ENCODE results near the gene RAPGEF4.
A peak's percentile ranks its signal among the peaks of the same experiment; 100 is the strongest.

The RAPGEF4 gene

GRCh38 chr2:173075056-173075780 lies 339.6 kb downstream of the RAPGEF4 start:
- peak overlapping the region; percentile 84 to 89 for H3K4me3 ChIP-seq (ENCODE audit: low read length in 2 of 2)
- no peaks in the 10 kb centered on the region for H3K27me3 ChIP-seq (ENCODE audit: control insufficient read depth in 1 of 2, insufficient read depth in 2 of 2, low read length in 2 of 2)
- peaks cover 7% of the 10 kb centered on the region for H3K4me1 ChIP-seq (ENCODE audit: control insufficient read depth, insufficient read depth, low read length)
- peak overlapping the region; percentile 86 to 98 for H3K9ac ChIP-seq (ENCODE audit: low read length in 2 of 2)
- peak overlapping the region; percentile 88 for H3K27ac ChIP-seq (ENCODE audit: low read length)
- H3K9me3 ChIP-seq (ENCODE audit: control insufficient read depth in 2 of 2, low read length in 2 of 2) = no peaks in the 10 kb centered on the region
- H3K36me3 ChIP-seq (ENCODE audit: control insufficient read depth in 2 of 2, insufficient read depth in 2 of 2, low read length in 2 of 2) = no peaks in the 10 kb centered on the region

DNA sequence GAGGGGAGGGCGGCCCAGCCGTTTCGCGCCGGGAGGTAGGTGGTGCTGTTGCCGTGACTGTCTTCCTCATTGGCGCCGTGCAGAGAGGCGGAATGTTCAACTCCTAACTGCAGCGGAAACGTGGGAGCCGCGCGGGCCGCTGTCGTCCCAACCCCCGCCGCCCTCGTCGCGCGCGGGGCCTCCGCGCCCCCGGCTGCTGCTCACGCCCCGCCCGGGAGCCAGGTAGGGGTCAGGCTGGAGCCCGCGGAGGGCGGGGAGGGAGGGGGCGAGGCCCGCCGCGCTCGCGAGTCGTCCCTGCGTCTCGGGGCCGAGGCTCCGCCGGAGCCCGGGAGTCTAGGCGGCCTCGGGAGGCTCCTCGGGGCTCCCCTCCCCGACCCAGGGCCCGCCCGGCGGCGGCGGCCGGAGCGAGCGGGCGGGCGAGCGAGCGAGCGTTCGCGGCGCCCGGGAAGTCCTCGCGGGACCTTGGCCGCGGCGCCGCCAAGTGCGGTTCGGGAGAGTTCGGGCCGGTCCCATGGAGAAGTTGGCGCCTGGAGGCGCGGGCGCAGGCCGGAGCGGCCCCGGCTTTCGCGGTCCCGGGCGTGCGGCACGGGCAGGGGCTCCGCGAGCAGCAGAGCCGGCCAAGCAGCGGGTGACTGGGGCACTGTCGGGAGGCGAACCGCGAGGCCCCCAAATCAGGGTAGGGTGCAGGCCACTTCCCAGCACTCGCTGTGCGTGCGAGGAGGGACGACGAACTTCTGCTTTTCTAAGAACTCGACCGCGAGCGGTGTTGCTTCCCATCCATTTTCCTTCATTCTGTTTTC lies 340.3 kb downstream of the RAPGEF4 start, which contains the start of gene MAP3K20:
Gene MAP3K20 (plus strand): TSS at position 66 of the 800 bp plus-strand sequence. CDS start 15,186 bp downstream, outside the sequence.
- Histone ChIP-seq H3K4me1 (ENCODE audit: control insufficient read depth, insufficient read depth, low read length) (peaks cover 7% of the 10 kb centered on the region), H3K27me3 (ENCODE audit: control insufficient read depth in 1 of 2, insufficient read depth in 2 of 2, low read length in 2 of 2) (no peaks in the 10 kb centered on the region), H3K4me3 (ENCODE audit: low read length in 2 of 2) (peak within 1 kb of the TSS; percentile 84 to 89), H3K9me3 (ENCODE audit: control insufficient read depth in 2 of 2, low read length in 2 of 2) (no peaks in the 10 kb centered on the region), H3K36me3 (ENCODE audit: control insufficient read depth in 2 of 2, insufficient read depth in 2 of 2, low read length in 2 of 2) (no peaks in the 10 kb centered on the region), H3K9ac (ENCODE audit: low read length in 2 of 2) (peak within 1 kb of the TSS; percentile 86 to 98), H3K27ac (ENCODE audit: low read length) (peak within 1 kb of the TSS; percentile 88)

GRCh38 chr2:173076581-173077345 lies 341.1 kb downstream of the RAPGEF4 start:
- H3K9ac ChIP-seq (ENCODE audit: low read length in 2 of 2) = peak overlapping the region; percentile 86 to 98
- H3K27ac ChIP-seq (ENCODE audit: low read length) = peak overlapping the region; percentile 88
- peaks cover 7% of the 10 kb centered on the region for H3K4me1 ChIP-seq (ENCODE audit: control insufficient read depth, insufficient read depth, low read length)
- H3K4me3 ChIP-seq (ENCODE audit: low read length in 2 of 2) = peak overlapping the region; percentile 84 to 89
- no peaks in the 10 kb centered on the region for H3K27me3 ChIP-seq (ENCODE audit: control insufficient read depth in 1 of 2, insufficient read depth in 2 of 2, low read length in 2 of 2)
- no peaks in the 10 kb centered on the region for H3K36me3 ChIP-seq (ENCODE audit: control insufficient read depth in 2 of 2, insufficient read depth in 2 of 2, low read length in 2 of 2)
- no peaks in the 10 kb centered on the region for H3K9me3 ChIP-seq (ENCODE audit: control insufficient read depth in 2 of 2, low read length in 2 of 2)

GRCh38 chr2:173077506-173078177 lies 342.0 kb downstream of the RAPGEF4 start:
- Histone ChIP-seq H3K27ac (ENCODE audit: low read length) (peak overlapping the region; percentile 88), H3K4me3 (ENCODE audit: low read length in 2 of 2) (peak overlapping the region; percentile 84 to 89)

DNA sequence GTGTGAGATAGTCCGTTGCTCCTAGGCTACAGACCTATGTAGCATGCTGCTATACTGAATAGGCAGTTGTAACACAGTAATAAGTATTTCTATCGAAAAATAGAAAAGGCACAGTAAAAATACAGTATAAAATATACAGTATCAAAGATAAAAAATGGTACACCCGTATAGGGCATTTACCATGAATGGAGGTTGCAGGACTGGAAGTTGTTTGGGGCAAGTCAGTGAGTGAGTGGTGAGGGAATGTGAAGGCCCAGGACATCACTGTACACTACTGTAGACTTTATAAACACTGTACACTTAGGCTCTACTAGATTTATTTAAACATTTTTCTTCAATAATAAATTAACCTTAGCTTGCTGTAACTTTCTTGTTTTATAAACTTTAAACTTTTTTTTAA lies 343.5 kb downstream of the RAPGEF4 start:
- Histone ChIP-seq H3K36me3 (ENCODE audit: control insufficient read depth in 2 of 2, insufficient read depth in 2 of 2, low read length in 2 of 2) (no peaks in the 10 kb centered on the region), H3K9ac (ENCODE audit: low read length in 2 of 2) (peak overlapping the region in 1 of 2 donors; percentile 98), H3K9me3 (ENCODE audit: control insufficient read depth in 2 of 2, low read length in 2 of 2) (no peaks in the 10 kb centered on the region), H3K27ac (ENCODE audit: low read length) (peak overlapping the region; percentile 7), H3K27me3 (ENCODE audit: control insufficient read depth in 1 of 2, insufficient read depth in 2 of 2, low read length in 2 of 2) (no peaks in the 10 kb centered on the region), H3K4me3 (ENCODE audit: low read length in 2 of 2) (peak overlapping the region; percentile 17 to 89), H3K4me1 (ENCODE audit: control insufficient read depth, insufficient read depth, low read length) (peaks cover 15% of the 10 kb centered on the region)

More at GRCh38 chr2:173077506-173078177, 342.0 kb downstream of the RAPGEF4 start:
- Histone ChIP-seq H3K36me3 (ENCODE audit: control insufficient read depth in 2 of 2, insufficient read depth in 2 of 2, low read length in 2 of 2) (no peaks in the 10 kb centered on the region), H3K9me3 (ENCODE audit: control insufficient read depth in 2 of 2, low read length in 2 of 2) (no peaks in the 10 kb centered on the region), H3K27me3 (ENCODE audit: control insufficient read depth in 1 of 2, insufficient read depth in 2 of 2, low read length in 2 of 2) (no peaks in the 10 kb centered on the region), H3K9ac (ENCODE audit: low read length in 2 of 2) (peak overlapping the region; percentile 86 to 98), H3K4me1 (ENCODE audit: control insufficient read depth, insufficient read depth, low read length) (peaks cover 11% of the 10 kb centered on the region)

DNA sequence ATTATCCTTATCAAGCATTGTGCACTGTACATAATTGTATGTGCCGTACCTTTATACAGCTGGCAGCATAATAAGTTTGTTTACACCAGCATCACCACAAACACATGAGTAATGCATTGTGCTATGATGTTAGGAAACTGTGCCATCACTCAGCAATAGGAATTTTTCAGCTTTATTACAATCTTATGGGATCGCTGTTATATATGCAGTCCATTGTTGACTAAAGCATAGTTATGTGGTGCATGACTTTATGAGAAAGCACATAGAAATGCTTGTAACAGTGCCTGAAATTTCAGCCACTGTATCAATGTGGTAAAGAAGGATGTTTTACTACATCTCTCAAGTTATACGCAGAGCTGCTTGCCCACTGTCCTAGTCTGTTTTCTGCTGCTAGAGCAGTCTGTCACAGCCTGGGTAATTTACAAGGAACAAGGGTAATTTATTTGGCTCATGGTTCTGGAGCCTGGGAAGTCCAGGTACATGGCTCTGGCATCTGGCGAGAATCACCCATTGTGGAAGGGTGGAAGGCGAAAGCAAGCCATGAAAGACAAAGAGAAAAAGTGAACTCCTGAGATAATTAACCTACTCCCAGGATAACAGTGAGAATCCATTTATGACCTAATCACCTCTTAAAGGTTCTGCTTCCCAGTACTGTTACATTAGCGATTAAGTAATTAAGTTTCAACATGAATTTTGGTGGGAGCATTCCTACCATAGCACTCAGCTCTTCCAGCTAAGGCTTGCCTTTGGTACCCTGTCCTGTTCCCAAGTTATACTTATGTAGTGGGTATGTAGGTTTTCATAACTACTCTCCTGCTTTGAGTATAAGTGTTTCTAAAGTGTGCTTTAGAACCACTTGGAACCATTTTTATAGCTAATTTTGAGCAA lies 344.6 kb downstream of the RAPGEF4 start:
- Histone ChIP-seq H3K9ac (ENCODE audit: low read length in 2 of 2) (no peak overlapping the region), H3K27ac (ENCODE audit: low read length) (no peak overlapping the region), H3K27me3 (ENCODE audit: control insufficient read depth in 1 of 2, insufficient read depth in 2 of 2, low read length in 2 of 2) (no peaks in the 10 kb centered on the region), H3K9me3 (ENCODE audit: control insufficient read depth in 2 of 2, low read length in 2 of 2) (no peaks in the 10 kb centered on the region), H3K4me1 (ENCODE audit: control insufficient read depth, insufficient read depth, low read length) (peaks cover 16% of the 10 kb centered on the region), H3K36me3 (ENCODE audit: control insufficient read depth in 2 of 2, insufficient read depth in 2 of 2, low read length in 2 of 2) (no peaks in the 10 kb centered on the region), H3K4me3 (ENCODE audit: low read length in 2 of 2) (peak overlapping the region in 1 of 2 donors; percentile 14)

- Histone ChIP-seq H3K4me1 (ENCODE audit: control insufficient read depth, insufficient read depth, low read length) (peaks cover 48% of the 10 kb centered on the region), H3K27ac (ENCODE audit: low read length) (peak overlapping the region; percentile 78), H3K9me3 (ENCODE audit: control insufficient read depth in 2 of 2, low read length in 2 of 2) (no peaks in the 10 kb centered on the region), H3K27me3 (ENCODE audit: control insufficient read depth in 1 of 2, insufficient read depth in 2 of 2, low read length in 2 of 2) (no peaks in the 10 kb centered on the region), H3K4me3 (ENCODE audit: low read length in 2 of 2) (peak overlapping the region; percentile 15 to 47), H3K9ac (ENCODE audit: low read length in 2 of 2) (peak overlapping the region; percentile 30 to 50), H3K36me3 (ENCODE audit: control insufficient read depth in 2 of 2, insufficient read depth in 2 of 2, low read length in 2 of 2) (no peaks in the 10 kb centered on the region)
Measured at GRCh38 chr2:173086518-173087213, 351.0 kb downstream of the RAPGEF4 start.

DNA sequence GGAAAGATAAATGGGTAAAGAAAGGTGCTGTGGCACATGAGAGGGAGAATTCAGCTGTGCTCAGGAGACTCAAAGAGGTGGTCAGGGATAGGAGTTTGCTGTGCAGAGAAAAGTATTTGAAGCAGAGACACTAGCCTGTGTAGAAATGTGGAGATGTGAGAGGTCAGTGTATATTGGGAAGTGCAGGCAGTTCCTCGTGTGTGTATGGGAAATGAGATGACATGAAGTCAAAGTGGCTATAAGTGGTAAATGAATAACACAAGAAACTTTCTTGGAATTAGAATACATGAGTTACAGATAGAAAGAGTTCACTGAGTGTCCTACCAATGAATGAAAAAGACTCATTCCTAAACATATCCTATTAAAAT lies 351.6 kb downstream of the RAPGEF4 start:
- peak overlapping the region; percentile 30 to 50 for H3K9ac ChIP-seq (ENCODE audit: low read length in 2 of 2)
- peak overlapping the region in 1 of 2 donors; percentile 47 for H3K4me3 ChIP-seq (ENCODE audit: low read length in 2 of 2)

DNA sequence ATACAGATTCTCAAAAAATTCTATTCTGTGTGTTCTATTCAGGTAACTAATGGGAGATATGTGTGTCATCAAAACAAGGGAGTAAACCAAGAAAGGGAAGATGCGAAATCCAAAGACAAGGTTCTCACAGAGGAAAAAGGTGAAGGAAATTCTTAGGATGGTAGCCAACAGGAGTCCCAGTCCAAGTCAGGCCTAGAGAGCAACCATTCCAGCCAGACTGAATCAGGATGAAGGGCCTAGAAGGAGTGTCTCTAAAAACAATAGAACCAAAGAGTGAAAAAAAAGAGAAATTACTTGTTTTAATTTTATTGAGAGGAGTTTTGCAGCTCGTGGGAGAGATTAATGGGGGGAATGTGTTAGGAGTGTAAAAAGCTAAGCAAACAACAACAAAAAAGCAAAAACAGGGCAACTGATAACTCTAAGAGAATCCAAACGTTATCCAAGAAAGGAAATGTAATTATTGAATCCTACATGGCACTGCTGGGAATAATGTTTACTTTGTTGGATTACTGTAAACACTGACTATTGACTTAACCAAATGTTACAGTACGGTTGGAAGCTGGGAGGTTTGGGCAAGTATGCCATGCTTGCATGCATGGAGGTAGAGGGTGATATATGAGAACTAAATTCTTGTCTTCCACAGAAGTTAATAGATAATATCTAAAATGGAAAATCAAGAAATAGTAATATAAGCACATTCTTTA lies 352.3 kb downstream of the RAPGEF4 start:
- H3K4me3 ChIP-seq (ENCODE audit: low read length in 2 of 2) = no peak overlapping the region
- H3K9ac ChIP-seq (ENCODE audit: low read length in 2 of 2) = peak overlapping the region in 1 of 2 donors; percentile 50
- peak overlapping the region; percentile 78 for H3K27ac ChIP-seq (ENCODE audit: low read length)
- peaks cover 48% of the 10 kb centered on the region for H3K4me1 ChIP-seq (ENCODE audit: control insufficient read depth, insufficient read depth, low read length)
- H3K36me3 ChIP-seq (ENCODE audit: control insufficient read depth in 2 of 2, insufficient read depth in 2 of 2, low read length in 2 of 2) = no peaks in the 10 kb centered on the region
- H3K9me3 ChIP-seq (ENCODE audit: control insufficient read depth in 2 of 2, low read length in 2 of 2) = no peaks in the 10 kb centered on the region
- H3K27me3 ChIP-seq (ENCODE audit: control insufficient read depth in 1 of 2, insufficient read depth in 2 of 2, low read length in 2 of 2) = no peaks in the 10 kb centered on the region

More for the DNA sequence above, 351.6 kb downstream of the RAPGEF4 start:
- Histone ChIP-seq H3K4me1 (ENCODE audit: control insufficient read depth, insufficient read depth, low read length) (peaks cover 53% of the 10 kb centered on the region), H3K36me3 (ENCODE audit: control insufficient read depth in 2 of 2, insufficient read depth in 2 of 2, low read length in 2 of 2) (no peaks in the 10 kb centered on the region), H3K27ac (ENCODE audit: low read length) (peak overlapping the region; percentile 78), H3K9me3 (ENCODE audit: control insufficient read depth in 2 of 2, low read length in 2 of 2) (no peaks in the 10 kb centered on the region), H3K27me3 (ENCODE audit: control insufficient read depth in 1 of 2, insufficient read depth in 2 of 2, low read length in 2 of 2) (no peaks in the 10 kb centered on the region)

Data from stomach smooth muscle (tissue), 2 donors.